ENCODE data around the gene SUCO. TPM values are rescaled to one million over a fixed set of nuclear protein-coding genes. Genes with fewer than 3 reads are reported as not detected.

Gene SUCO
- total RNA-seq, 1 experiment from 2014 or later: 22.6 TPM

DNA sequence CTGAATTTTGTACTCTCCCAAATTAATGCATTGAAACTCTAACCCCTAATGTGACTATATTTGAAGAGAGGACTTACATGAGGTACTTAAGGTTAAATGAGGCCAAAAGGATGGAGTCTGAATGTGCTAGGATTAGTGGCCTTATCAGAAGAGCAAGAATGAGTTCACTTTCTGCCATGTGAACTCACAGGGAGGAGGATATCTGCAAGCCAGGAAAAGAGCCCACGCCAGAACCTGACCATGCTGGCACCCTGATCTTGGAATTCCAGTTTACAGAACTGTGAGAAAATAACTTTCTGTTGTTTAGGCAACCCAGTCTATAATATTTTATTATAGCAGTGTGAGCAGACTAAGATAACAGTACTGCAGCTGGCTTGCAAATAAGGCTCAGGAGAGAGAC is 113.7 kb downstream of the SUCO start:
- no peaks in the 10 kb centered on the region for H4K20me1 ChIP-seq (ENCODE audit: insufficient read depth)
- H3K27ac ChIP-seq (ENCODE audit: low read depth, low read length): no peak overlapping the region
- DNase-seq (ENCODE audit: low read depth, low spot score): no peak
- no peaks in the 10 kb centered on the region for H3K36me3 ChIP-seq (ENCODE audit: control insufficient read depth in 1 of 2, insufficient read depth in 2 of 2, low read length in 2 of 2)
- no peak overlapping the region for H3K9ac ChIP-seq (ENCODE audit: low read length)
- TF ChIP-seq RAD21 (IDR thresholded peaks at IDR 0.05; ENCODE audit: low read depth) (no peak), CEBPB (IDR thresholded peaks at IDR 0.05; ENCODE audit: low read depth) (no peak), FOSL1 (IDR thresholded peaks at IDR 0.05; ENCODE audit: low read depth) (no peak), SIN3A (IDR thresholded peaks at IDR 0.05; ENCODE audit: low read depth) (no peak), TCF7L2 (IDR thresholded peaks at IDR 0.05; ENCODE audit: borderline replicate concordance, extremely low read depth, insufficient read depth, insufficient read length) (no peak), CBX3 (IDR thresholded peaks at IDR 0.05; ENCODE audit: low read depth) (no peak), ZFX (IDR thresholded peaks at IDR 0.05) (no peak), POLR2AphosphoS5 (IDR thresholded peaks at IDR 0.05; ENCODE audit: low read depth, low read length) (no peak), POLR2A (IDR thresholded peaks at IDR 0.05; ENCODE audit: borderline replicate concordance, extremely low read depth, insufficient read depth, insufficient read length) (no peak), EGR1 (IDR thresholded peaks at IDR 0.05; ENCODE audit: low read depth) (no peak), SRF (IDR thresholded peaks at IDR 0.05; ENCODE audit: low read depth) (no peak), EZH2 (IDR thresholded peaks at IDR 0.05) (no peak), JUND (IDR thresholded peaks at IDR 0.05) (no peak)
- TF ChIP-seq, protein P1, sequence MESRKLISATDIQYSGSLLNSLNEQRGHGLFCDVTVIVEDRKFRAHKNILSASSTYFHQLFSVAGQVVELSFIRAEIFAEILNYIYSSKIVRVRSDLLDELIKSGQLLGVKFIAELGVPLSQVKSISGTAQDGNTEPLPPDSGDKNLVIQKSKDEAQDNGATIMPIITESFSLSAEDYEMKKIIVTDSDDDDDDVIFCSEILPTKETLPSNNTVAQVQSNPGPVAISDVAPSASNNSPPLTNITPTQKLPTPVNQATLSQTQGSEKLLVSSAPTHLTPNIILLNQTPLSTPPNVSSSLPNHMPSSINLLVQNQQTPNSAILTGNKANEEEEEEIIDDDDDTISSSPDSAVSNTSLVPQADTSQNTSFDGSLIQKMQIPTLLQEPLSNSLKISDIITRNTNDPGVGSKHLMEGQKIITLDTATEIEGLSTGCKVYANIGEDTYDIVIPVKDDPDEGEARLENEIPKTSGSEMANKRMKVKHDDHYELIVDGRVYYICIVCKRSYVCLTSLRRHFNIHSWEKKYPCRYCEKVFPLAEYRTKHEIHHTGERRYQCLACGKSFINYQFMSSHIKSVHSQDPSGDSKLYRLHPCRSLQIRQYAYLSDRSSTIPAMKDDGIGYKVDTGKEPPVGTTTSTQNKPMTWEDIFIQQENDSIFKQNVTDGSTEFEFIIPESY (IDR thresholded peaks at IDR 0.05; ENCODE audit: extremely low read depth, insufficient replicate concordance, low read length): no peak
- no TSS peak for BruUV-seq (replicated peaks)
- no peaks in the 10 kb centered on the region for H3K79me2 ChIP-seq (ENCODE audit: insufficient read depth, low read length)
- H2AFZ ChIP-seq (ENCODE audit: low read depth, low read length, poor library complexity, severe bottlenecking): no peak overlapping the region
- POLR2A ChIA-PET: no interaction called here
- H3K4me1 ChIP-seq (ENCODE audit: control insufficient read depth in 1 of 2, insufficient read depth in 2 of 2, low read length in 2 of 2): peaks cover 9 to 16% of the 10 kb centered on the region in 2 experiments
- H3K27me3 ChIP-seq (ENCODE audit: insufficient read depth, low read length): no peaks in the 10 kb centered on the region
- no peak overlapping the region for H3K4me2 ChIP-seq (ENCODE audit: low read length)
- no peaks in the 10 kb centered on the region for H3K9me2 ChIP-seq (ENCODE audit: insufficient read depth)
- H3K4me3 ChIP-seq (replicated peaks in 1 of 2; ENCODE audit: low read depth in 1 of 2, low read length in 2 of 2): no peak overlapping the region
- CTCF ChIA-PET: no interaction called here
- ATAC-seq: no peak
- H3K9me3 ChIP-seq (ENCODE audit: control insufficient read depth in 1 of 2, insufficient read depth in 1 of 2, low read depth in 1 of 2, low read length in 2 of 2): no peaks in the 10 kb centered on the region
- intact Hi-C loops (cut with micrococcal nuclease): no loop called here
- RAD21 ChIA-PET (ENCODE audit: low non-redundant PET in 1 of 2, low total read pairs in 2 of 2, uncharacterized antibody in 2 of 2, unreplicated experiment in 2 of 2): no interaction called here

Data from HCT116 (cell line).